Fibroblast of skin of right quadriceps (primary cell): ENCODE data around the gene SPTLC1.
A peak's percentile ranks its signal among the peaks of the same experiment; 100 is the strongest.
"Not testable (repeated sequence)": the region's sequence is repeated elsewhere in the genome, so short reads cannot be mapped to it uniquely, and the experiment has no call there.

Source experiments
- DNase-seq: peaks from one replicate; pipeline ENCODE4 v3.0.0-alpha.2; 2013

SPTLC1 gene

GRCh38 chr9:92026206-92027002, 88.8 kb downstream of the SPTLC1 start:
- no peak for DNase-seq

- peak; percentile 89 for DNase-seq
These were observed 93.2 kb downstream of the SPTLC1 start for GRCh38 chr9:92021785-92022541.

GRCh38 chr9:92019658-92020057, 95.6 kb downstream of the SPTLC1 start:
- DNase-seq: no peak

- peak; percentile 5 for DNase-seq
These were observed 104.3 kb downstream of the SPTLC1 start for GRCh38 chr9:92010705-92011536.

GRCh38 chr9:92010253-92010652, 105.0 kb downstream of the SPTLC1 start:
- DNase-seq: not testable (repeated sequence)

GRCh38 chr9:92008041-92008440, 107.2 kb downstream of the SPTLC1 start:
- peak; percentile 37 for DNase-seq

- DNase-seq: no peak
These were observed 111.2 kb downstream of the SPTLC1 start for GRCh38 chr9:92004045-92004392.

GRCh38 chr9:92003308-92004044, 111.7 kb downstream of the SPTLC1 start:
- DNase-seq: no peak

- DNase-seq: not testable (repeated sequence)
These were observed 113.3 kb downstream of the SPTLC1 start for GRCh38 chr9:92001948-92002347.

- DNase-seq: peak; percentile 68
These were observed 114.0 kb downstream of the SPTLC1 start for GRCh38 chr9:92001244-92001643.

GRCh38 chr9:91995000-91995655, 120.1 kb downstream of the SPTLC1 start:
- DNase-seq: no peak

- DNase-seq: no peak
These were observed 120.8 kb downstream of the SPTLC1 start for GRCh38 chr9:91994422-91994821.

- DNase-seq: peak; percentile 94
These were observed 122.7 kb downstream of the SPTLC1 start for GRCh38 chr9:91992461-91993041.

- peak; percentile 55 for DNase-seq
These were observed 123.4 kb downstream of the SPTLC1 start for GRCh38 chr9:91991721-91992341.

GRCh38 chr9:91986248-91986647, 129.0 kb downstream of the SPTLC1 start:
- no peak for DNase-seq

- DNase-seq: no peak
These were observed 129.5 kb downstream of the SPTLC1 start for GRCh38 chr9:91985692-91986091.
